HG03159 (cell line): ENCODE data around the gene HSPA1B.
"Not testable (repeated sequence)": the region's sequence is repeated elsewhere in the genome, so short reads cannot be mapped to it uniquely, and the experiment has no call there.

ENCODE experiments used
- ATAC-seq: cut with Tn5 transposase; IDR thresholded peaks from one replicate; pipeline ENCODE4 v1.9.1; 2021; ENCODE audit warnings: mild to moderate bottlenecking, moderate library complexity; ENCODE audit not compliant: unreplicated experiment

The HSPA1B gene

GRCh38 chr6:31825553-31825952 lies 2.0 kb upstream of the HSPA1B start:
- no peak for ATAC-seq

- peak; percentile 4 for ATAC-seq
Observed at GRCh38 chr6:31826793-31827285, 699 bp upstream of the HSPA1B start.

DNA sequence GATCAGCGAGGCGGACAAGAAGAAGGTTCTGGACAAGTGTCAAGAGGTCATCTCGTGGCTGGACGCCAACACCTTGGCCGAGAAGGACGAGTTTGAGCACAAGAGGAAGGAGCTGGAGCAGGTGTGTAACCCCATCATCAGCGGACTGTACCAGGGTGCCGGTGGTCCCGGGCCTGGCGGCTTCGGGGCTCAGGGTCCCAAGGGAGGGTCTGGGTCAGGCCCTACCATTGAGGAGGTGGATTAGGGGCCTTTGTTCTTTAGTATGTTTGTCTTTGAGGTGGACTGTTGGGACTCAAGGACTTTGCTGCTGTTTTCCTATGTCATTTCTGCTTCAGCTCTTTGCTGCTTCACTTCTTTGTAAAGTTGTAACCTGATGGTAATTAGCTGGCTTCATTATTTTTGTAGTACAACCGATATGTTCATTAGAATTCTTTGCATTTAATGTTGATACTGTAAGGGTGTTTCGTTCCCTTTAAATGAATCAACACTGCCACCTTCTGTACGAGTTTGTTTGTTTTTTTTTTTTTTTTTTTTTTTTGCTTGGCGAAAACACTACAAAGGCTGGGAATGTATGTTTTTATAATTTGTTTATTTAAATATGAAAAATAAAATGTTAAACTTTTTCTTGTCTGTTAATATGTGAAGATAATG lies 2.2 kb downstream of the HSPA1B start:
- ATAC-seq: no peak

DNA sequence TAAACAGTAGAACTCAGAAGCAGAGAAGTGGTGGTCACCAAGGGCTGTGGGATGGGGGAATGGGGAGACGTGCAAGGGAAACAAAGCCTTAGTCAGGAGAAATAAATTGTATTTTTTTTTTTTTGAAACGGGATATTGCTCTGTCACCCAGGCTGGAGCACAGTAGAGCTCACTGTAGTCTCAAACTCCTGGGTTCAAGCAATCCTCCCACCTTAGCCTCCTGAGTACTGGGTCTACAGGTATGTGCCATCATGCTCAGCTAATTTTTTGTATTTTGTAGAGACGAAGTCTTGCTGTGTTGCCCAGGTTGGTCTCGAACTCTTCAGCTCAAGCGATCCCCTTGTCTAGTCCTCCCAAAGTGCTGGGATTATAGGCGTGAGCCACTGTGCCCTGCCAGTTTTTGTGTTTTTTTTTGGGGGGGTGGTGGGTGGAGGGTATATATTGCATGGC lies 3.4 kb downstream of the HSPA1B start:
- no peak for ATAC-seq

DNA sequence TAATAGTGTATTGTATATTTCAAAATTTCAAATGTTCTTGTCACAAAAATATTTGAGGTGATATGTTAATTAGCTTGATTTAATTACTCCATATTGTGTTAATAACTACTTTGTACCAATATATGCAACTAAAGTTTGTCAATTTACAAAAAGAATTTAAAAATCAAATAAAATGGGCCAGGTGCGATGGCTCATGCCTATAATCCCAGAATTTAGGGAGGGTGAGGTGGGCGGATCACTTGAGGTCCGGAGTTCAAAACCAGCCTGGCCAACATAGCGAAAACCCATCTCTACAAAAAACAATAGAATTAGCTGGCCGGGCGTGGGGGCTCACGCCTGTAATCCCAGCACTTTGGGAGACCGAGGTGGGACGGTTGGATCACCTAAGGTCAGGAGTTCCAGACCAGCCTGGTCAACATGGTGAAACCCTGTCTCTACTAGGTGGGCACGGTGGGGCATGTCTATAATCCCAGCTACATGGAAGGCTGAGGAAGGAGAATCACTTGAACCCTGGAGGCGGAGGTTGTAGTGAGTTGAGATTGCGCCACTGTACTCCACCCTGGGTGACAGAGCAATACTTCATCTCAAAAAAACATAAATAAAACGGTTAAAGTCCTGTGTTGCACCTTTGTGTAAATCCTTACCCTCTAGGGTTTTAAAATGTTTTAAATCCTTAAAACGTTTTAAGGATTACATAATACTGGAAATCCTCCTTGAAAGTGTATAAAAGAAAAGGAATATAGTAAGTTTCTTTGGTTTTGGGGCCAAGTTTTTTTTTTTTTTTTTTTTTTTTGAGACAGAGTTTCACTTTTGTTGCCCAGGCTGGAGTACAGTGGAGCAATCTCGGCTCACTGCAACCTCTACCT lies 4.0 kb downstream of the HSPA1B start:
- no peak for ATAC-seq

DNA sequence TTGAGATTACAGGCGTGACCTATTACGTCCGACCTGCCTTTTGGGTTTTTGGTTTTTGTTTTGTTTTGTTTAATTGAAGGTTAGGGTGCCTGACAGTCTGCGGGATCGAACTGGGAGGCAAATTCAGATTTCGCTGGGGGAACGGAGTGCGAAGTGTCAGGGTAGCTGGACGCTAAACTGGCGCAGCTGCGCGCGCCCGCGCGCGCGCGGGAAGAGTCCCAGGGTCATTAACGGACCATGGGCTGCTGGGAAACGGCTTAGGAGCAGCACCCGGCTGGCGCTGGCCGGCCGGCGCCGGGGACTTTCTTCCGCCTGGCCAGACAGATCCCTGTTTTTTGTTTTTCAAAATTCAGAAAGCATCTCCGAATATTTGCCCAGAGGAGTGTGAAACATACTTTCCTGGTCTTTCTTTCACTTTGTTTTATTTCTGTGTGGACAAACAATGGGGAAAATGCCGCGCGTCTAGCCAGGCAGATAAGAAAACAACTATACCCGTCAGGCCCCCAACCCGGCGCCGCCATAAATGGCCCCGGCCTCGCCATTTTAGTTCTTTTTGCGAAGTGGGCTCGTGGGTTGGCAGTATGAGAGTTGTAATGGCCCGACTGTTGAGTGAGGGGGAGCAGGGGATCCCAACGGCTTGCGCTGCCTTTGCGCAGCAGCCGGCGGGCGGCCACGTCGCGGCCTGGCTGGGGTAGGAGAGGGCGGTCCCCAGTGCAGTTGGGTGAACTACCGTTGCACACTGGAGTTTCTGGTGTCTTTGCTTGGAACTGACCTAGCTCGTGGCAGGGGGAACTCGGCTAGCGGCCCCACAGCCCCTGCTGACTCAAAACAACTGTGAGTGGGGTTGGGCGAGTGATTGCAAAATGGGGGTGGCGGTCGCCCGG lies 7.1 kb downstream of the HSPA1B start:
- ATAC-seq: peak; percentile 38

DNA sequence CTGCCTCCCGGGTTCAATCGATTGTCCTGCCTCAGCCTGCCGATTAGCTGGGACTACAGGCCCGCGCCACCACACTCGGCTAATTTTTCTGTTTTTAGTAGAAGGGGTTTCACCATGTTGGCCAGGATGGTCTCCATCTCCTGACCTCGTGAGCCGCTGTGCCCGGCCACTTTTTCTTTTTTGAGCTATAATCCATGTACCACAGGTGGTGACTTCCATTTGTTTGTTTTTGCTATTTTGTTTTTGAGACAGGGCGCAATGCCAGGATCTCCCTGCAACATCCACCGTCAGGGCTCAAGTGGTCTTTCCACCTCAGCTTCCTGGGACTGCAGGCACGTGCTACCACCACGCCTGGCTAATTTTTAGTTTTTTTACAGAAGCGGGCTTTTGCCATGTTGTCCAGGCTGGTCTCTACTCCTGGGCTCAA lies 8.5 kb downstream of the HSPA1B start:
- ATAC-seq: no peak

- ATAC-seq: no peak
Observed at GRCh38 chr6:31836474-31837368, 9.2 kb downstream of the HSPA1B start.

GRCh38 chr6:31837369-31838113 lies 10.0 kb downstream of the HSPA1B start:
- ATAC-seq: no peak

DNA sequence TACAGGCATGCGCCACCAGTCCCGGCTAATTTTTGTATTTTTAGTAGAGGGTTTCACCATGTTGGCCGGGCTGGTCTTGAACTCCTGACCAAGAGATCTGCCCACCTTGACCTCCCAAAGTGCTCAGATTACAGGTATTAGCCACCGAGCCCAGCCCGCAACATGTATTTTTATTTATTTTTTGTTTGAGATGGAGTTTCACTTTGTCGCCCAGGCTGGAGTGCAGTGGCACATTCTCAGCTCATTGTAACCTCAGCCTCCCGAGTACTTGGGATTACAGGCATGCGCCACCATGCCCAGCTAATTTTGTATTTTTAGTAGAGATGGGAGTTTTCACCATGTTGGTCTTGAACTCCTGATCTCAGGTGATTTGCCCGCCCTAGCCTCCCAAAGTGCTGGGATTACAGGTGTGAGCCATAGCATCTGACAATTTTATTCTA lies 10.6 kb downstream of the HSPA1B start:
- not testable (repeated sequence) for ATAC-seq

GRCh38 chr6:31838968-31839367 lies 11.4 kb downstream of the HSPA1B start:
- ATAC-seq: no peak

GRCh38 chr6:31839779-31840126 lies 12.2 kb downstream of the HSPA1B start:
- not testable (repeated sequence) for ATAC-seq

DNA sequence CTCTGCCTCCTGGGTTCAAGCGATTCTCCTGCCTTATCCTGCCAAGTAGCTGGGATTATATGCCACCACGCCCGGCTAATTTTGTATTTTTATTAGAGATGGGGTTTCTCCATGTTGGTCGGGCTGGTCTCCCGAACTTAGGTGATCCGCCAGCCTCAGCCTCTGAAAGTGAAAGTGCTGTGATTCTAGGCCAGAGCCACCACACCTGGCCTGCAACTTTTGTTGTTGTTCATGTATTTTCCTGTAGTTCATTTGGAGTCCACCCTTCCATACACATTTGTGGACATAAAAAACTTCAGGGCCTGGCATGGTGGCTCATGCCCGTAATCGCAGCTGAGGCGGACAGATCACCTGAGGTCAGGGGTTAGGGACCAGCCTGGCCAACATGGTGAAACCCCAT lies 14.5 kb downstream of the HSPA1B start:
- no peak for ATAC-seq

DNA sequence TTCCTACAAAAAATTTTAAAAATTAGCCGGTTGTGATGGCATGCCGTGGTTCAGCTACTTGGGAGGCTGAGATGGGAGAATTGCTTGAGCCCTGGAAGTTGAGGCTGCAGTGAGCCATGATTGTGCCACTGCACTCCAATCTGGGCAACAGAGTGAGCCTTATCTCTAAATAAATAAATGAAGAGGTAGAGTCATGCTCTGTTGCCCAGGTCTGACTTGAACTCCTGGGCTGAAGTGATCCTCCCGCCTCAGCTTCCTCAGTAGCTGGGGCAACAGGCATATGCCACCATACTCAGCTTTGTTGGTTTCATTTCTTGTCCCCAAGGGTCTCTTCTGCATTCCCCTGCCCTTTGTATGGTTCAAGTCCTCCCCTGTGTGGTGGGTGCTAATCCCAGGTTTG lies 17.0 kb downstream of the HSPA1B start:
- no peak for ATAC-seq

DNA sequence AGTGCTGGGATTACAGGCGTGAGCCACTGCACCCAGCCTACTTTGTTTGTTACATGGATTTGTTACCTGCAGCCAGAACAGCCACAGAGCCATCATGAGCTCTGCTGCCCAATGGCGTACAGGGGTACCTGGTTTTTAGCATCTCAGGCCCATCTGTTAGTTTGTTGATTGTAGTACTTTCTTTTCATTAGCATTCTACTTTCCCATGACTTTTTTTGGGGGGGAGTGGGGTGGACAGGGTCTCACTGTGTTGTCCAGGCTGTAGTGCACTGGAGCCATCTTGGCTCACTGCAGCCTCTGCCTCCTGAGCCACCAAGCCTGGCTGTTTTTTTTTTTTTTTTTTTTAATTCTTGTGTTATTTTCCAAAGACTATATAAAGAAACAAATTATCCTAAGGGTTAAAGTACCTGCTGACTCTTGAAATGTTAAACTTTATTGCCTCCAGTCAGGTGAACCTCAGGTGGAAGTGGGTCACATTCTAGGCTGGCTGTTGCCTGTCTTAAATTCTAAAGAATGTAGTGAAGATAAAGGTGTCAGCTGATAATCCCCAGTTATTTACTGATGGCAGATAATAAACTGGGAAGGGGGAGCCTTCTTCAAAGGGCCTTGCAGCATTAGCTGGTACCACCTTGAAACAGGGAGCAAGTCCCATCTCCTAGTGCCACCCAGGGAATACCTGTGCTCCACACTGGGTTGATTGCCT lies 19.9 kb downstream of the HSPA1B start:
- ATAC-seq: no peak

DNA sequence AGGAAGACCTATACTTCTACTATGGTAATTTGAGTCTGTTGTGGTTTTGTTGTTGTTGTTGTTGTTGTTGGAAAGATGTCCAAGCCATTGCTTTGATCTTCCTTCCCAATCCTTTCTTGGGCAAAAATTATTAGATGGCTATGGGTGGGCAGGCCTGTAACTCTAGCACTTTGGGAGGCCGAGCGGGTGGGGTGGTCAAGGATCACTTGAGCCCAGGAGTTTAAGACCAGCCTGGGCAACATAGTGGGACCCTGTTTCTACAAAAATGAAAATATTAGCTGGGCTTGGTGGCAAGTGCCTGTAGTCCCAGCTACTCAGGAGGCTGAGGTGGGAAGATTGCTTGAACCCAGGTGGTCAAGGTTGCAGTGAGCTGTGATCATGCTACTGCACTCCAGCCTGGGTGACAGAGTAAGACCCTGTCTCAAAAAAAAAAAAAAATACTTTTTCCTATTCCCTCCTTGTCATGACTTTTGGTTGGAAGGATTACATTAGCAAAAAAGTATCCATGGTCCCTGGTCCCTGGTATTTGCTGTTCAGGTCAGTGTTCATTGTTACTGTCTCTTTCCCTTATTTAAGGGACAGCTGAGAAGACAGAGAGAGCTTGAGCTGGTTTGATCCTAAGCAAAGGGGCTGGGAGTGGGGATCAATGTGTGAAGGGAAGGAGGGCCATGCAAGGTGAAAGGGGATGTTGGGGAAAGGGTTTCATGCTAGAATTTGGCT lies 23.4 kb downstream of the HSPA1B start:
- no peak for ATAC-seq

GRCh38 chr6:31851485-31851832 lies 23.9 kb downstream of the HSPA1B start:
- no peak for ATAC-seq
